Limb (tissue), 2 donors: Measurements from ENCODE around the gene PAFAH1B2.
A peak's percentile ranks its signal among the peaks of the same experiment; 100 is the strongest.
"Not testable (repeated sequence)": the region's sequence is repeated elsewhere in the genome, so short reads cannot be mapped to it uniquely, and the experiment has no call there.

Experiments
- DNase-seq, 2 donors: peaks; one replicate each; pipeline ENCODE4 v3.0.0-alpha.2; 2016; ENCODE audit errors: extremely low spot score in 2 of 2

PAFAH1B2 gene

GRCh38 chr11:117127171-117127901 lies 16.8 kb upstream of the PAFAH1B2 start:
- no peak for DNase-seq

GRCh38 chr11:117128289-117128688 lies 15.8 kb upstream of the PAFAH1B2 start:
- no peak for DNase-seq

GRCh38 chr11:117130396-117130795 lies 13.7 kb upstream of the PAFAH1B2 start:
- not testable (repeated sequence) for DNase-seq

GRCh38 chr11:117130879-117131278 lies 13.2 kb upstream of the PAFAH1B2 start:
- DNase-seq, result no peak

- no peak for DNase-seq
Measured at GRCh38 chr11:117134431-117134830, 9.7 kb upstream of the PAFAH1B2 start.

- not testable (repeated sequence) for DNase-seq
Measured at GRCh38 chr11:117134979-117135378, 9.1 kb upstream of the PAFAH1B2 start.

- DNase-seq, result not testable (repeated sequence)
Measured at GRCh38 chr11:117137223-117138086, 6.6 kb upstream of the PAFAH1B2 start.

GRCh38 chr11:117143390-117143789 lies 697 bp upstream of the PAFAH1B2 start:
- DNase-seq, result peak; percentile 48 to 68

- peak in 1 of 2 donors; percentile 22 for DNase-seq
Measured at GRCh38 chr11:117144477-117145392, 648 bp downstream of the PAFAH1B2 start.

- DNase-seq, result peak in 1 of 2 donors; percentile 33
Measured at GRCh38 chr11:117145393-117145761, 1.3 kb downstream of the PAFAH1B2 start.

- no peak for DNase-seq
Measured at GRCh38 chr11:117146521-117146920, 2.4 kb downstream of the PAFAH1B2 start.

- no peak for DNase-seq
Measured at GRCh38 chr11:117152066-117152465, 8.0 kb downstream of the PAFAH1B2 start.

- DNase-seq, result no peak
Measured at GRCh38 chr11:117154468-117154867, 10.4 kb downstream of the PAFAH1B2 start.

- DNase-seq, result no peak
Measured at GRCh38 chr11:117157507-117157906, 13.4 kb downstream of the PAFAH1B2 start.

GRCh38 chr11:117159892-117160291 lies 15.8 kb downstream of the PAFAH1B2 start:
- DNase-seq, result no peak

GRCh38 chr11:117160826-117161225 lies 16.7 kb downstream of the PAFAH1B2 start:
- no peak for DNase-seq

GRCh38 chr11:117166491-117166890 lies 22.4 kb downstream of the PAFAH1B2 start:
- no peak for DNase-seq

- no peak for DNase-seq
Measured at GRCh38 chr11:117169736-117170135, 25.6 kb downstream of the PAFAH1B2 start.

- no peak for DNase-seq
Measured at GRCh38 chr11:117170210-117170609, 26.1 kb downstream of the PAFAH1B2 start.

- no peak for DNase-seq
Measured at GRCh38 chr11:117171007-117171403, 26.9 kb downstream of the PAFAH1B2 start.

- no peak for DNase-seq
Measured at GRCh38 chr11:117171404-117172061, 27.4 kb downstream of the PAFAH1B2 start.
